OCI-LY1 (cell line): ENCODE results near the gene C13orf42.

Source experiments
- EZH2 ChIP-seq: fragments of 200-600 bp; sonication (generic), shearing (Covaris generic); IDR thresholded peaks from 2 replicates; pipeline ENCODE4 v1.8.0; 2017; ENCODE audit warnings: borderline replicate concordance, mixed run types, mild to moderate bottlenecking, antibody characterized with exemption, low read length, moderate library complexity, mixed read lengths
- TF ChIP-seq, protein P1 (sequence below): fragments of 200-600 bp; sonication (generic), shearing (Covaris generic); IDR thresholded peaks from 2 replicates; pipeline ENCODE4 v1.5.1; 2017; ENCODE audit warnings: mild to moderate bottlenecking, antibody characterized with exemption, low read length, moderate library complexity, mixed read lengths

GRCh38 chr13:51067706-51068105, 43.4 kb downstream of the C13orf42 start:
- TF ChIP-seq, protein P1, sequence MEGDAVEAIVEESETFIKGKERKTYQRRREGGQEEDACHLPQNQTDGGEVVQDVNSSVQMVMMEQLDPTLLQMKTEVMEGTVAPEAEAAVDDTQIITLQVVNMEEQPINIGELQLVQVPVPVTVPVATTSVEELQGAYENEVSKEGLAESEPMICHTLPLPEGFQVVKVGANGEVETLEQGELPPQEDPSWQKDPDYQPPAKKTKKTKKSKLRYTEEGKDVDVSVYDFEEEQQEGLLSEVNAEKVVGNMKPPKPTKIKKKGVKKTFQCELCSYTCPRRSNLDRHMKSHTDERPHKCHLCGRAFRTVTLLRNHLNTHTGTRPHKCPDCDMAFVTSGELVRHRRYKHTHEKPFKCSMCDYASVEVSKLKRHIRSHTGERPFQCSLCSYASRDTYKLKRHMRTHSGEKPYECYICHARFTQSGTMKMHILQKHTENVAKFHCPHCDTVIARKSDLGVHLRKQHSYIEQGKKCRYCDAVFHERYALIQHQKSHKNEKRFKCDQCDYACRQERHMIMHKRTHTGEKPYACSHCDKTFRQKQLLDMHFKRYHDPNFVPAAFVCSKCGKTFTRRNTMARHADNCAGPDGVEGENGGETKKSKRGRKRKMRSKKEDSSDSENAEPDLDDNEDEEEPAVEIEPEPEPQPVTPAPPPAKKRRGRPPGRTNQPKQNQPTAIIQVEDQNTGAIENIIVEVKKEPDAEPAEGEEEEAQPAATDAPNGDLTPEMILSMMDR, result no peak
- no peak for TF ChIP-seq EZH2
